ENCODE results near the gene PSENEN.

Gene PSENEN

GRCh38 chr19:35746087-35746462 lies 624 bp downstream of the PSENEN start:
- POLR2A ChIA-PET, result interaction anchor here (0.6 kb wide), 1 partner anchor 541 kb away, joined by 5 read pairs; no protein-coding TSS in a partner anchor

GRCh38 chr19:35746531-35746930 lies 1.1 kb downstream of the PSENEN start:
- TF ChIP-seq CTCF (IDR thresholded peaks at IDR 0.05; ENCODE audit: control extremely low read depth, extremely low read depth, low read depth, missing control alignments), result no peak
- ChIA-PET POLR2A (interaction anchor here (0.7 kb wide), 1 partner anchor 605 kb away, joined by 3 read pairs; no protein-coding TSS in a partner anchor), CTCF (interaction anchor here (2.6 kb wide), 1 partner anchor 28 kb away, joined by 6 read pairs; the partner anchor contains the start of gene ARHGAP33)
- no peak for DNase-seq (ENCODE audit: extremely low spot score)

More at GRCh38 chr19:35746087-35746462, 624 bp downstream of the PSENEN start:
- CTCF ChIA-PET, result interaction anchor here (0.8 to 2.6 kb wide), 5 partner anchors 9 to 185 kb away, joined by 3 to 8 read pairs (median 4); partner anchors contain the start of gene ARHGAP33
- no peak for DNase-seq (ENCODE audit: extremely low spot score)
- TF ChIP-seq CTCF (IDR thresholded peaks at IDR 0.05; ENCODE audit: control extremely low read depth, extremely low read depth, low read depth, missing control alignments), result no peak

- no peak for TF ChIP-seq CTCF (IDR thresholded peaks at IDR 0.05; ENCODE audit: control extremely low read depth, extremely low read depth, low read depth, missing control alignments)
- POLR2A ChIA-PET, result interaction anchor here (0.6 to 1.3 kb wide), 15 partner anchors 8 to 1339 kb away, joined by 3 to 13 read pairs (median 3); partner anchors contain the start of genes COX6B1, HSPB6 and KMT2B
- peak; percentile 93 for DNase-seq (ENCODE audit: extremely low spot score)
- CTCF ChIA-PET, result interaction anchor here (0.7 to 2.6 kb wide), 14 partner anchors 11 to 380 kb away, joined by 3 to 6 read pairs (median 4); partner anchors contain the start of gene ARHGAP33
These were observed 2.9 kb downstream of the PSENEN start, which contains the start of gene LIN37 for GRCh38 chr19:35748106-35749020. TSS of gene LIN37 (plus strand) at chr19:35748576. CDS start at chr19:35748725, 149 bp downstream.

- no peak for TF ChIP-seq CTCF (IDR thresholded peaks at IDR 0.05; ENCODE audit: control extremely low read depth, extremely low read depth, low read depth, missing control alignments)
- no peak for DNase-seq (ENCODE audit: extremely low spot score)
- POLR2A ChIA-PET, result interaction anchor here (0.7 kb wide), 1 partner anchor 13 kb away, joined by 5 read pairs; no protein-coding TSS in a partner anchor
- CTCF ChIA-PET, result no interaction called here
These were observed 4.7 kb downstream of the PSENEN start for GRCh38 chr19:35750167-35750566.

GRCh38 chr19:35751839-35752745 lies 6.6 kb downstream of the PSENEN start:
- POLR2A ChIA-PET, result no interaction called here
- no peak for TF ChIP-seq CTCF (IDR thresholded peaks at IDR 0.05; ENCODE audit: control extremely low read depth, extremely low read depth, low read depth, missing control alignments)
- no peak for DNase-seq (ENCODE audit: extremely low spot score)
- CTCF ChIA-PET, result interaction anchor here (0.8 to 1.8 kb wide), 3 partner anchors 11 to 179 kb away, joined by 3 to 4 read pairs (median 4); no protein-coding TSS in a partner anchor
